K562 (cell line): Measurements from ENCODE around the gene LRP1-AS. TPM values are rescaled to one million over a fixed set of nuclear protein-coding genes. Genes with fewer than 3 reads are reported as not detected.

ENCODE experiments used
- ATF2 ChIP-seq: sonication (generic); formaldehyde crosslinking; IDR thresholded peaks from 2 replicates; pipeline ENCODE4 v1.8.1; 2022; ENCODE audit warnings: missing genetic modification reagents
- BRF2 ChIP-seq: IDR thresholded peaks from 3 replicates; pipeline ENCODE4 v1.6.1; 2011; ENCODE audit warnings: borderline replicate concordance, mild to moderate bottlenecking; ENCODE audit not compliant: insufficient read length, insufficient read depth
- DMBX1 ChIP-seq: fragments of 250-450 bp; sonication (Bioruptor Pico); IDR thresholded peaks from 2 replicates; pipeline ENCODE4 v1.8.0; 2022; ENCODE audit warnings: inconsistent platforms, mild to moderate bottlenecking, moderate library complexity, borderline replicate concordance
- GATA2 ChIP-seq: sonication (generic); formaldehyde crosslinking; IDR thresholded peaks from 2 replicates; pipeline ENCODE4 v1.4.0; 2020; ENCODE audit warnings: mild to moderate bottlenecking, missing genetic modification reagents
- MAFF ChIP-seq: IDR thresholded peaks from 2 replicates; pipeline ENCODE4 v1.6.1; 2012; ENCODE audit warnings: low read length, improper control_type of control experiment
- MTA1 ChIP-seq: fragments of 450-650 bp; IDR thresholded peaks from 2 replicates; pipeline ENCODE4 v1.6.1; 2017; ENCODE audit warnings: borderline replicate concordance
- NFIX ChIP-seq: fragments of 250-450 bp; sonication (Bioruptor Pico); IDR thresholded peaks from 2 replicates; pipeline ENCODE4 v1.4.0; 2020; ENCODE audit warnings: low read depth, mild to moderate bottlenecking, moderate library complexity
- RAD21 ChIP-seq, 2 experiments: fragments of 250-450 bp in 1 of 2; fragments of 450-650 bp in 1 of 2; sonication (Bioruptor Pico) in 1 of 2; formaldehyde crosslinking in 1 of 2; IDR thresholded peaks in 1 of 2; conservative IDR thresholded peaks in 1 of 2; 2 replicates each; pipeline versions ENCODE4 v1.4.0 to v1.8.0; 2020 to 2022; ENCODE audit warnings: mild to moderate bottlenecking in 2 of 2, moderate library complexity in 1 of 2
- RBM39 ChIP-seq: fragments of 200-400 bp; formaldehyde crosslinking; optimal IDR thresholded peaks from 2 replicates; pipeline ENCODE3; 2018; ENCODE audit warnings: low read depth, low read length
- SAFB2 ChIP-seq: fragments of 200-400 bp; formaldehyde crosslinking; IDR thresholded peaks from 2 replicates; pipeline ENCODE4 v1.6.1; 2018; ENCODE audit warnings: borderline replicate concordance, low read length, low read depth, moderate library complexity; ENCODE audit not compliant: severe bottlenecking
- SPI1 ChIP-seq: IDR thresholded peaks from 2 replicates; pipeline ENCODE4 v1.6.1; 2011; ENCODE audit warnings: low read depth, low read length, control low read depth, borderline replicate concordance
- TCF3 ChIP-seq: sonication (generic); formaldehyde crosslinking; IDR thresholded peaks from 2 replicates; pipeline ENCODE4 v1.4.0; 2020; ENCODE audit warnings: mild to moderate bottlenecking, missing genetic modification reagents
- TCF7L2 ChIP-seq: fragments of 150-350 bp; IDR thresholded peaks from 2 replicates; pipeline ENCODE4 v1.6.1; 2016; ENCODE audit warnings: low read depth, mild to moderate bottlenecking, low read length, moderate library complexity
- TGIF2 ChIP-seq: sonication (generic); formaldehyde crosslinking; IDR thresholded peaks from 2 replicates; pipeline ENCODE4 v1.8.1; 2022; ENCODE audit warnings: mild to moderate bottlenecking, missing genetic modification reagents, moderate library complexity
- ZBTB49 ChIP-seq: sonication (generic); formaldehyde crosslinking; IDR thresholded peaks from 2 replicates; pipeline ENCODE4 v1.8.0; 2022; ENCODE audit warnings: missing genetic modification reagents, mild to moderate bottlenecking, borderline replicate concordance
- ZNF23 ChIP-seq: fragments of 250-450 bp; sonication (Bioruptor Pico); IDR thresholded peaks from 2 replicates; pipeline ENCODE4 v1.4.0; 2020; ENCODE audit warnings: mild to moderate bottlenecking
- ZNF324 ChIP-seq: fragments of 250-450 bp; sonication (Bioruptor Pico); IDR thresholded peaks from 2 replicates; pipeline ENCODE4 v1.4.0; 2020; ENCODE audit warnings: mild to moderate bottlenecking
- ZNF449 ChIP-seq: fragments of 250-450 bp; sonication (Bioruptor Pico); IDR thresholded peaks from 2 replicates; pipeline ENCODE4 v1.8.0; 2022; ENCODE audit warnings: moderate library complexity, mild to moderate bottlenecking, inconsistent platforms
- polyA plus RNA-seq, 8 experiments: library from polyadenylated mRNA; depleted of rRNA in 4 of 8; stranded (reverse) in 5 of 8; unstranded in 3 of 8; fragments of >200 nt; fragmentation: Nextera tagmentation in 2 of 8; fragmentation: Illumina TruSeq in 1 of 8; extraction: Ambion mirVana in 2 of 8; extraction: Trizol in 1 of 8; gene quantifications; 2 replicates each; pipeline versions ENCODE4 v1.2.1 to v1.2.3, GENCODE V29; 2011 to 2014; ENCODE audit warnings: inconsistent platforms in 1 of 8, missing spikeins in 1 of 8
- total RNA-seq, 7 experiments: library from RNA; depleted of rRNA in 6 of 7; stranded (reverse); fragments of >200 nt in 6 of 7; fragmentation: Illumina TruSeq in 2 of 7; extraction: Trizol in 2 of 7; gene quantifications; 2 replicates each; pipeline versions ENCODE4 v1.2.1 to v1.2.3, GENCODE V29; 2011 to 2021; ENCODE audit warnings: low replicate concordance in 1 of 7

Gene LRP1-AS
- total and polyA plus RNA-seq, 9 of the 15 experiments (the other 6 are each of a cell fraction or from before 2014, with no cell fraction given): not detected

- TF ChIP-seq ZNF449 (CRISPR knock-in tag): no peak
- TF ChIP-seq RBM39: no peak
- peak; percentile 83 for TF ChIP-seq SPI1
- no peak for TF ChIP-seq NFIX (CRISPR knock-in tag)
- TF ChIP-seq DMBX1 (CRISPR knock-in tag): no peak
- TF ChIP-seq MAFF: no peak
- 0 out of 2 replicates have a peak, but pooled peaks have one; percentile 23 for TF ChIP-seq GATA2 (CRISPR knock-in tag)
- no peak for TF ChIP-seq ATF2
- TF ChIP-seq ZBTB49: no peak
- peak; percentile 63 for TF ChIP-seq TCF3 (CRISPR knock-in tag)
- TF ChIP-seq RAD21 (CRISPR knock-in tag; conservative IDR thresholded peaks at IDR 0.05 in 1 of 2, IDR thresholded peaks at IDR 0.05 in 1 of 2): no peak
- no peak for TF ChIP-seq BRF2
- no peak for TF ChIP-seq TGIF2 (CRISPR knock-in tag)
- no peak for TF ChIP-seq TCF7L2
- TF ChIP-seq ZNF23: no peak
- TF ChIP-seq SAFB2: no peak
- TF ChIP-seq MTA1: peak; percentile 29; the same call in 1 of the 2 replicates
- TF ChIP-seq ZNF324 (CRISPR knock-in tag): no peak
Observed at GRCh38 chr12:57169969-57170368, 22.6 kb upstream of the LRP1-AS start (continued).
